ENCODE results near the gene KRTAP10-3. TPM values are rescaled to one million over a fixed set of nuclear protein-coding genes. Genes with fewer than 3 reads are reported as not detected.
"Not testable (repeated sequence)": the region's sequence is repeated elsewhere in the genome, so short reads cannot be mapped to it uniquely, and the experiment has no call there.

The KRTAP10-3 gene
- total RNA-seq, 2 experiments from 2014 or later: not detected

DNA sequence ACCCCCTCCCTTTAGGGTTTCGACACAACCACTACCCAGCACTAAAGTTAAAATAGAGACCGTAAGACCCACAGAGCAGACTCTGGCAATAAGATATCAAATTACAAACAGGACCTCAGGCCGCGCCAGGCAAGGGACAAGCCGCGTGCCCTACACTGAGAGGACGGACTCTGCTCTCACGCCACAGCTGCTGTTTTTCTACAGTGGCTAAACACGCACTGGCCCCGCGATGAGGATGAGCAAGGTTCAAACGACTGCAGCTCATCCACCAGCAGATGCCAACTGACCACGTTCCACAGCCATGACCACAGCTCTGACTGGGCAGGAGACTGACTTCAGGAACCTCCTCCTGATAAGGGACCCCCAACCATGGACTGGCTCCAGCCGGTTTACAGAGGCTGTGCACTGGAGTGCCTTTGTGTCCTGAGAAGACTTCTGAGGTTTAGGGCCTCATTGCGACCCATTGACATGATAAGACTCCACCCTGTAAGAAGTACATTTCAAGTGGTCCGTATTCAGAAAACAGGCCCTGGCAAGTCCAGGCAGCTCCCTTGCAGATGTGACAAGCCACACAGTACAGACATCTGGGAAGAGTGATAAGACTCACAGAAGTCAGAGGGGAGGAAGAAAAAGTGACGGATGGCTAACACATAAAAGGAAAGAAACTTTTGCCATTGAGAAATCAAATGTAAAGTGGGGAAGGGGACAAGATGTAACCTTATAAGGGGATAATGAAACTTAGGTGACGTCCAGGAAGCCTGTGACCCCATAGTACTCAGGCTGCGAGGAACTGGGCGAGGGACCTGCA, 35.2 kb upstream of the KRTAP10-3 start:
- Mint-ChIP-seq H3K4me1 (no peaks in the 10 kb centered on the region), H3K36me3 (no peaks in the 10 kb centered on the region), H3K27ac (no peak overlapping the region), H3K9me3 (peaks cover 2% of the 10 kb centered on the region), H3K4me3 (no peak overlapping the region), H3K27me3 (no peaks in the 10 kb centered on the region)
- DNase-seq: no peak

DNA sequence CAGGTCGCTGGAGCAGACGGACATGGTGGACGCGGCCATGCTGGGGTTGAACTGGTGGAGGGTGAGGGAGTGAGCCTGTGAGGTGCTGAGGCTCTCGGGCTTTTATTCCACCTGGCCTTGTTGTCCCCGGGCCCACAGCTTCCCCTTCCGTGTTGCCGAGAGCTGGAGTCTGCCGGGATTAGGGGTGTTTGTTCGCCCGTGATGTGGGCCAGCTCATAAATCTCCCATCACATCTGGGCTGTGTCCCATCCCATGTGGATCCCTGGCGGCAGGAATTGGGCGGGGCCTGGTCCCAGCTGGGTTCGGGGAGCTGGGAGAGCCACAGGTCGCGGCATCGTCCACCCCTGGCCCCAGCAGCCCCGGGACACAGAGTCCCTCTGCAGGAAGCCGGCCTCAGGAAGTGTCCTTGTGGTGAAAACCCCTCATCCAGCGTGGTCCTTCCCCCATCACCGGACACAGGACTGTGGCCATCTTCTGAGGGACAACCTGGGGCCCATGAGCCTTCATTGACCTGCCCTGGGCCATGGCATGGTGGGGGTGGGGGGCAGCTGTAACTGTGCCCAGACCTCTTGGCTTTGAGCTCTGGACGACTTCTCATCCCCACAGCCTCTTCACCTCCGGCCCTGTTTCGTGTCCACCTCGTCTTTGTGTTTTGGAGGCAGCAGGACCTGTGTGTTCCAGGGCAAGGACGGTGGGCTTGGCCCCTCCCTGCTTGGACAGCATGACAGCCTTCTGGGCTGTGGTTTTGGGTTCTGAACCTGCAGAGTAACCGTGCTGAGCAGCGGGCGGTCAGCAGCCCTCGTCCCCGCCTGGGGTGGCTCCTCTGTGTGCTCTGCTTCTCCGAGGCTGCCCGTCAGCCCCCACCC, 34.1 kb upstream of the KRTAP10-3 start, which contains the start of gene KRTAP10-6:
KRTAP10-6 (minus strand) TSS at position 60 of the 866 bp plus-strand sequence; CDS start at position 39, 21 bp downstream.
- H3K9me3 Mint-ChIP-seq: no peaks in the 10 kb centered on the region
- no peaks in the 10 kb centered on the region for H3K4me1 Mint-ChIP-seq
- no peak for DNase-seq
- no peaks in the 10 kb centered on the region for H3K27me3 Mint-ChIP-seq
- no peaks in the 10 kb centered on the region for H3K36me3 Mint-ChIP-seq
- no peak within 1 kb of the TSS for H3K27ac Mint-ChIP-seq
- no peak within 1 kb of the TSS for H3K4me3 Mint-ChIP-seq

DNA sequence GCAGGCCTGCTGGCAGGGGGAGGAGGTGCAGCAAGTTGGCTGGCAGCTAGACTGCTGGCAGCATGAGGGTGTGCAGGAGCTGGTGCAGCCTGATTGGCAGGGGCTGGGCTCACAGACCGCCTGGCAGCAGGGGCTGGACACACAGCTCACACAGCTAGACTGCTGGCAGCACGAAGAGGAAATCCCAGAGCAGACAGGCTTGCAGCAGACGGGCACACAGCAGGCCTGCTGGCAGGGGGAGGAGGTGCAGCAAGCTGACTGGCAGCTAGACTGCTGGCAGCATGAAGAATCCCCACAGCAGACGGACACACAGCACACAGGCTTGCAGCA, 33.2 kb upstream of the KRTAP10-3 start:
- not testable (repeated sequence) for H3K36me3 Mint-ChIP-seq, H3K4me3 Mint-ChIP-seq, DNase-seq, H3K27me3 Mint-ChIP-seq, H3K9me3 Mint-ChIP-seq, H3K4me1 Mint-ChIP-seq, H3K27ac Mint-ChIP-seq

DNA sequence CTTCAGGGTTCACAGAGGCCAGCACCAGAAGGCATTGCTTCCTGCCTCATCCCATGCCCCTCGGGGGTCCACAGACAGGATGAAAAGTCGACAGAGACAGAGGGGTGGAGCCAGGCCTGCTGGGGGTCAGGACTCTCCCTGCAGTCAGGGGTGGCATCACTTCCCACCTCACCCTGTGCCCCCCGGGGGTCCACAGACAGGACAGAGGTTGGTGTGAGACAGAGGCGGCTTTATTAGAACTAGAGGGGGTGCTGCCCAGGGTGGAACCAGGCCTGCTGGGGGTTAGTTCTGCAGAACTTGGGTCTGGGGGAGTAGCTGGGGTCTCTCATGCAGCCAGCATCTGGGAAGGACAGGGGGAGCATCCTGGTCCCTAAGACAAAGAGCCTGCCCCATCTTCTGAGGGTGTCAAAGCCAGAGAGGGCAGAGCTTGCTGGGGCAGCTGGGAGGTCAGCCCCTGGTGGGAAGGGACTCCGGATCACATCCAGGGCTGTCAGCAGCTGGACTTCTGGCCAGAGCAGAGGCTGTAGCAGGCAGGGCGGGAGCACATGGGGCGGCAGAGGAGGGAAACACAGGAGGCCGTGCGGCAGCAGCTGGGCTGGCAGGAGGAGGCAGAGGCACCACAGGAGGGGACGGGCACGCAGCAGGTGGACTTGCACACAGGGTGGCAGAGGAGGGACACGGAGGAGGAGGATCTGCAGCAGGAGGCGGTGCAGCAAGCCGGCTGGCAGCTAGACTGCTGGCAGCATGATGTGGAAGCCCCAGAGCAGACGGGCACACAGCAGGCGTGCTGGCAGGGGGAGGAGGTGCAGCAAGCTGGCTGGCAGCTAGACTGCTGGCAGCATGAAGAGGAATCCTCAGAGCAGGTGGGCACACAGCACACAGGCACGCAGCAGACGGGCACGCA, 32.6 kb upstream of the KRTAP10-3 start:
- DNase-seq, H3K27me3 Mint-ChIP-seq, H3K36me3 Mint-ChIP-seq, H3K27ac Mint-ChIP-seq, H3K9me3 Mint-ChIP-seq, H3K4me1 Mint-ChIP-seq, H3K4me3 Mint-ChIP-seq: not testable (repeated sequence)

GRCh38 chr21:44590311-44590721, 31.7 kb upstream of the KRTAP10-3 start:
- Mint-ChIP-seq H3K9me3 (no peaks in the 10 kb centered on the region), H3K4me1 (no peaks in the 10 kb centered on the region), H3K4me3 (no peak overlapping the region), H3K36me3 (no peaks in the 10 kb centered on the region), H3K27ac (no peak overlapping the region), H3K27me3 (peaks cover 4% of the 10 kb centered on the region)
- DNase-seq: no peak

GRCh38 chr21:44589586-44590305, 31.2 kb upstream of the KRTAP10-3 start:
- no peak overlapping the region for H3K4me3 Mint-ChIP-seq
- no peaks in the 10 kb centered on the region for H3K4me1 Mint-ChIP-seq
- DNase-seq: no peak
- no peak overlapping the region for H3K27ac Mint-ChIP-seq
- H3K36me3 Mint-ChIP-seq: no peaks in the 10 kb centered on the region
- H3K9me3 Mint-ChIP-seq: no peaks in the 10 kb centered on the region
- peaks cover 4% of the 10 kb centered on the region for H3K27me3 Mint-ChIP-seq

DNA sequence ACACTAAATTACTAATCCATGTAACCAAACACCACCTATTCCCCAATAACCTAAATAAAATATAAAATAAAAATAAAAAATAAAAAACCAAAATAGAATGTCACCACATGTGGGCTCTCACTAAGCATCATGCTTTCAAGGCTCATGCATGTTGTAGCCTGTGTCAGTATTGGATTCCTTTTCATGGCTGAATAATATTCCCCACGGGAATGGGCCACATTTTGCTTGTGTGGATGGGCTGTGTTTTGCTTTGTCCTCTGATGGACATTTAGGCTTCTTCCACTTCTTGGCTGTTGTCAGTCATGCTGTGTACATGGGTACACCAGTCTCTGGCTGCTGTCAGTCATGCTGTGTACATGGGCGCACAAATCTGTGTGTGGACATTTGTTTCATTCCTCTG, 30.5 kb upstream of the KRTAP10-3 start:
- no peaks in the 10 kb centered on the region for H3K4me1 Mint-ChIP-seq
- peaks cover 4% of the 10 kb centered on the region for H3K27me3 Mint-ChIP-seq
- H3K36me3 Mint-ChIP-seq: no peaks in the 10 kb centered on the region
- H3K4me3 Mint-ChIP-seq: no peak overlapping the region
- no peak for DNase-seq
- H3K9me3 Mint-ChIP-seq: no peaks in the 10 kb centered on the region
- H3K27ac Mint-ChIP-seq: no peak overlapping the region

DNA sequence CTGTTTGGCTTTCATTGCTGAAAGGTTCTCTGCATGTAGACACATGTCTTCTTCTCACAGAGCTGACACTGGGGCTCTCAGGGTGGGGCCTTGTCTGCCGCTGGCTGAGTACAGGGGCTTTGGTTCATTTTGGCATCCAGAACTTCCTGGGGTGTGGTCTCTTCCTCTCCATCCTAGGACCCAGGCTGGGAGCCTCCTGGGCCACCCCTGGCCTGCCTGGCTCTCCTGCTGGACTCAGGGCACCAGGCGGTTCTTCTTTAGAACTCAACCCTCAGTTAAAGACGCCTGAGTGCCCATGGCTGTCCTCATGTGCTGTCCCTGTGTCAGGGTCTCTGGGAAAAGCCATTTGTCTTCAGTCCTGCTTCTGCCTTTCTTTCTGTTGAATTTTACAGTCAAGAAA, 27.3 kb upstream of the KRTAP10-3 start:
- Mint-ChIP-seq H3K9me3 (peaks cover 7% of the 10 kb centered on the region), H3K4me1 (peaks cover 9% of the 10 kb centered on the region), H3K27ac (no peak overlapping the region), H3K36me3 (peaks cover 7% of the 10 kb centered on the region), H3K4me3 (no peak overlapping the region), H3K27me3 (peaks cover 4% of the 10 kb centered on the region)
- no peak for DNase-seq

- peaks cover 12% of the 10 kb centered on the region for H3K9me3 Mint-ChIP-seq
- no peak overlapping the region for H3K27ac Mint-ChIP-seq
- peaks cover 4% of the 10 kb centered on the region for H3K27me3 Mint-ChIP-seq
- DNase-seq: no peak
- no peak overlapping the region for H3K4me3 Mint-ChIP-seq
- peaks cover 11% of the 10 kb centered on the region for H3K4me1 Mint-ChIP-seq
- H3K36me3 Mint-ChIP-seq: peaks cover 7% of the 10 kb centered on the region
Measured at GRCh38 chr21:44583800-44584147, 25.2 kb upstream of the KRTAP10-3 start.

- Mint-ChIP-seq H3K4me1 (peaks cover 11% of the 10 kb centered on the region), H3K36me3 (peaks cover 7% of the 10 kb centered on the region), H3K27ac (no peak overlapping the region), H3K9me3 (peaks cover 14% of the 10 kb centered on the region), H3K27me3 (peaks cover 4% of the 10 kb centered on the region), H3K4me3 (no peak overlapping the region)
- no peak for DNase-seq
Measured at GRCh38 chr21:44583089-44583799, 24.6 kb upstream of the KRTAP10-3 start.

- H3K4me3 Mint-ChIP-seq: no peak overlapping the region
- no peak overlapping the region for H3K27ac Mint-ChIP-seq
- peaks cover 11% of the 10 kb centered on the region for H3K4me1 Mint-ChIP-seq
- peaks cover 4% of the 10 kb centered on the region for H3K27me3 Mint-ChIP-seq
- peaks cover 25% of the 10 kb centered on the region for H3K9me3 Mint-ChIP-seq
- DNase-seq: no peak
- peaks cover 8% of the 10 kb centered on the region for H3K36me3 Mint-ChIP-seq
Measured at GRCh38 chr21:44582055-44582454, 23.5 kb upstream of the KRTAP10-3 start.

GRCh38 chr21:44581158-44581557, 22.6 kb upstream of the KRTAP10-3 start:
- DNase-seq: no peak
- H3K27ac Mint-ChIP-seq: no peak overlapping the region
- no peaks in the 10 kb centered on the region for H3K27me3 Mint-ChIP-seq
- peaks cover 29% of the 10 kb centered on the region for H3K9me3 Mint-ChIP-seq
- H3K36me3 Mint-ChIP-seq: peaks cover 8% of the 10 kb centered on the region
- no peak overlapping the region for H3K4me3 Mint-ChIP-seq
- peaks cover 11% of the 10 kb centered on the region for H3K4me1 Mint-ChIP-seq

GRCh38 chr21:44580231-44580821, 21.7 kb upstream of the KRTAP10-3 start, which contains the start of gene KRTAP10-5:
Gene KRTAP10-5 (minus strand): TSS chr21:44580604. CDS start chr21:44580578, 26 bp downstream.
- H3K27me3 Mint-ChIP-seq, DNase-seq, H3K27ac Mint-ChIP-seq, H3K36me3 Mint-ChIP-seq: not testable (repeated sequence)
- Mint-ChIP-seq H3K4me3 (peak within 1 kb of the TSS; percentile 25), H3K9me3 (peaks cover 29% of the 10 kb centered on the region), H3K4me1 (peaks cover 11% of the 10 kb centered on the region)
